GM12878 (cell line): Measurements from ENCODE around the gene FGF2. TPM values are rescaled to one million over a fixed set of nuclear protein-coding genes. Genes with fewer than 3 reads are reported as not detected.
"Not testable (repeated sequence)": the region's sequence is repeated elsewhere in the genome, so short reads cannot be mapped to it uniquely, and the experiment has no call there.

ENCODE experiments used
- ATAC-seq: fragments of 200-7000 bp; cut with Tn5 transposase; 3 replicates; pipeline ENCODE4 v1.9.1; 2020; ENCODE audit warnings: mild to moderate bottlenecking, moderate library complexity
- BruUV-seq: library from RNA; stranded (reverse); fragments of 400-500 nt; replicated peaks from 2 replicates; lab custom pipeline; 2021; lab: Mats Ljungman, UMichigan
- CTCF ChIA-PET: fragments of 300-600 bp; sonication (Branson Sonifier 250); formaldehyde crosslinking; extraction: SDS; loops from one replicate; lab custom pipeline; 2021; ENCODE audit warnings: inconsistent platforms; lab: Yijun Ruan, JAX
- POLR2A ChIA-PET: fragments of 350-600 bp; formaldehyde crosslinking; extraction: SDS; loops from one replicate; lab custom pipeline; 2021; ENCODE audit warnings: inconsistent platforms; lab: Charles Lee
- RAD21 ChIA-PET: fragments of 300-600 bp; sonication (Branson Sonifier 250); formaldehyde crosslinking; loops from one replicate; lab custom pipeline; 2023; ENCODE audit warnings: antibody characterized with exemption; ENCODE audit not compliant: unreplicated experiment; lab: Charles Lee
- SMC1A ChIA-PET: fragments of 300-600 bp; sonication (Branson Sonifier 250); formaldehyde crosslinking; loops from one replicate; lab custom pipeline; 2023; ENCODE audit not compliant: unreplicated experiment, uncharacterized antibody; lab: Charles Lee
- DNase-seq: peaks from one replicate; pipeline ENCODE4 v3.0.0-alpha.2; 2011; ENCODE audit warnings: low read depth, low spot score
- FAIRE-seq: peaks from 3 replicates; lab custom pipeline; 2011; peaks lifted over from hg19 to GRCh38; lab: Jason Lieb, UNC
- H2AFZ ChIP-seq: 2 replicates; pipeline ENCODE4 v1.6.0; 2011; ENCODE audit warnings: low read depth, low read length, control low read depth; ENCODE audit not compliant: control insufficient read depth
- H3K27ac ChIP-seq: 2 replicates; pipeline ENCODE4 v1.5.1; 2011; ENCODE audit warnings: control low read depth; ENCODE audit not compliant: control insufficient read depth, insufficient read depth
- H3K27me3 ChIP-seq, 2 experiments: replicated peaks in 1 of 2; 2 replicates each; pipeline versions ENCODE4 v1.6.0 to v1.6.1; 2011; ENCODE audit warnings: low read length in 1 of 2; ENCODE audit not compliant: control insufficient read depth in 2 of 2, insufficient read depth in 2 of 2
- H3K36me3 ChIP-seq, 2 experiments: 2 replicates each; pipeline ENCODE4 v1.5.1; 2011; ENCODE audit warnings: low read length in 1 of 2; ENCODE audit not compliant: control insufficient read depth in 2 of 2, insufficient read depth in 2 of 2
- H3K4me1 ChIP-seq: 2 replicates; pipeline ENCODE4 v1.6.1; 2011; ENCODE audit warnings: mild to moderate bottlenecking, low read length, moderate library complexity, mixed read lengths; ENCODE audit not compliant: control insufficient read depth, insufficient read depth
- H3K4me2 ChIP-seq: 2 replicates; pipeline ENCODE4 v1.6.0; 2011; ENCODE audit warnings: control low read depth; ENCODE audit not compliant: control insufficient read depth, insufficient read depth
- H3K4me3 ChIP-seq: fragments of 200-600 bp; sonication (generic); 2 replicates; pipeline ENCODE4 v1.5.1; 2016
- H3K79me2 ChIP-seq: 2 replicates; pipeline ENCODE4 v1.6.0; 2011; ENCODE audit warnings: low read length; ENCODE audit not compliant: control insufficient read depth, insufficient read depth
- H3K9ac ChIP-seq: 2 replicates; pipeline ENCODE4 v1.8.0; 2011; ENCODE audit warnings: low read length, control low read depth, mixed read lengths; ENCODE audit not compliant: control insufficient read depth, insufficient read depth
- H3K9me3 ChIP-seq: replicated peaks from 3 replicates; pipeline ENCODE4 v1.5.1; 2011; ENCODE audit warnings: mild to moderate bottlenecking, low read length; ENCODE audit not compliant: control insufficient read depth, insufficient read depth
- H4K20me1 ChIP-seq: 2 replicates; pipeline ENCODE4 v1.6.0; 2011; ENCODE audit not compliant: control insufficient read depth, insufficient read depth
- ASH2L ChIP-seq: fragments of 300-600, 200-600 bp; sonication (generic); IDR thresholded peaks from 2 replicates; pipeline ENCODE4 v1.6.1; 2017; ENCODE audit warnings: low read depth, mild to moderate bottlenecking, borderline replicate concordance
- GABPA ChIP-seq: IDR thresholded peaks from 2 replicates; pipeline ENCODE4 v1.6.1; 2014; ENCODE audit warnings: antibody characterized with exemption, low read depth, mild to moderate bottlenecking, inconsistent platforms
- KDM1A ChIP-seq: fragments of 200-600 bp; sonication (generic); IDR thresholded peaks from 2 replicates; pipeline ENCODE4 v1.6.1; 2016; ENCODE audit warnings: borderline replicate concordance
- NFXL1 ChIP-seq: fragments of 450-650 bp; IDR thresholded peaks from 2 replicates; pipeline ENCODE4 v1.6.1; 2017; ENCODE audit warnings: antibody characterized with exemption, mild to moderate bottlenecking, borderline replicate concordance
- PML ChIP-seq: IDR thresholded peaks from 2 replicates; pipeline ENCODE4 v1.6.1; 2012; ENCODE audit warnings: low read length, inconsistent platforms
- RAD51 ChIP-seq: fragments of 450-650 bp; IDR thresholded peaks from 2 replicates; pipeline ENCODE4 v1.6.1; 2016; ENCODE audit warnings: moderate library complexity, mild to moderate bottlenecking, inconsistent platforms
- SMAD1 ChIP-seq: fragments of 450-650 bp; IDR thresholded peaks from 2 replicates; pipeline ENCODE4 v1.6.1; 2018; ENCODE audit warnings: mild to moderate bottlenecking, low read depth; ENCODE audit not compliant: partially characterized antibody
- SUPT20H ChIP-seq: IDR thresholded peaks from 2 replicates; pipeline ENCODE4 v1.6.1; 2011; ENCODE audit warnings: low read depth, mild to moderate bottlenecking, low read length, moderate library complexity, borderline replicate concordance; ENCODE audit not compliant: control insufficient read depth
- TCF12 ChIP-seq: IDR thresholded peaks from 2 replicates; pipeline ENCODE4 v1.6.1; 2011; ENCODE audit warnings: low read depth, mild to moderate bottlenecking, low read length
- ZBED1 ChIP-seq: IDR thresholded peaks from 2 replicates; pipeline ENCODE4 v1.6.1; 2016; ENCODE audit warnings: borderline replicate concordance
- ZZZ3 ChIP-seq: IDR thresholded peaks from 2 replicates; pipeline ENCODE4 v1.6.1; 2011; ENCODE audit warnings: low read depth; ENCODE audit not compliant: control insufficient read depth, insufficient read length
- WGBS: methylation state at CpG from one replicate; pipeline ENCODE4 v1.1.6; 2016; ENCODE audit warnings: low lambda C conversion rate; ENCODE audit not compliant: insufficient replicate concordance, insufficient coverage; ENCODE audit errors: missing lambda C conversion rate; 5-methylcytosine and 5-hydroxymethylcytosine counted together
- in situ Hi-C: fragments of 300-500 bp; cut with MboI; formaldehyde crosslinking; loops from 9 replicates; pipeline ENCODE4 v1.14.3; 2018; ENCODE audit warnings: mixed read lengths
- intact Hi-C: fragments of 100-400 bp; cut with micrococcal nuclease; formaldehyde crosslinking; loops from one replicate; pipeline ENCODE4 v1.14.2; 2022; ENCODE audit not compliant: unreplicated experiment
- polyA plus RNA-seq, 11 experiments: library from polyadenylated mRNA; depleted of rRNA in 4 of 11; unstranded in 6 of 11; stranded (reverse) in 5 of 11; fragments of >200 nt; fragmentation: Nextera tagmentation in 4 of 11; fragmentation: Illumina TruSeq in 1 of 11; extraction: Ambion mirVana in 4 of 11; extraction: Trizol in 1 of 11; gene quantifications; 1 replicate in 1 of 11; 2 replicates in 10 of 11; pipeline versions ENCODE4 v1.2.1 to v1.2.3, GENCODE V29; 2011 to 2016; ENCODE audit warnings: inconsistent platforms in 2 of 11, missing spikeins in 2 of 11, low read depth in 1 of 11
- total RNA-seq, 4 experiments: library from RNA; depleted of rRNA in 3 of 4; stranded (reverse); fragments of >200 nt in 3 of 4; fragmentation: Illumina TruSeq in 1 of 4; extraction: Trizol in 1 of 4; gene quantifications; 2 replicates each; pipeline versions ENCODE4 v1.2.1 to v1.2.3, GENCODE V29; 2013 to 2021
- TF ChIP-seq, protein P1 (sequence below): fragments of 150-350 bp; IDR thresholded peaks from 2 replicates; pipeline ENCODE4 v1.6.1; 2016; ENCODE audit warnings: low read depth, low read length
- TF ChIP-seq, protein P2 (sequence below), 3 experiments: IDR thresholded peaks in 2 of 3; conservative IDR thresholded peaks in 1 of 3; 2 replicates each; pipeline ENCODE4 v1.5.1; 2011; ENCODE audit warnings: low read depth in 3 of 3, low read length in 3 of 3, mild to moderate bottlenecking in 3 of 3, control low read depth in 2 of 3, moderate library complexity in 2 of 3, inconsistent platforms in 1 of 3, mixed read lengths in 1 of 3; ENCODE audit not compliant: control insufficient read depth in 2 of 3, insufficient read depth in 1 of 3; ENCODE audit errors: extremely low read depth in 1 of 3

The FGF2 gene
- total and polyA plus RNA-seq, 10 of the 15 experiments (the other 5 are each of a cell fraction or from before 2014, with no cell fraction given), result 0.13 to 1.7 (median 0.25) TPM

DNA sequence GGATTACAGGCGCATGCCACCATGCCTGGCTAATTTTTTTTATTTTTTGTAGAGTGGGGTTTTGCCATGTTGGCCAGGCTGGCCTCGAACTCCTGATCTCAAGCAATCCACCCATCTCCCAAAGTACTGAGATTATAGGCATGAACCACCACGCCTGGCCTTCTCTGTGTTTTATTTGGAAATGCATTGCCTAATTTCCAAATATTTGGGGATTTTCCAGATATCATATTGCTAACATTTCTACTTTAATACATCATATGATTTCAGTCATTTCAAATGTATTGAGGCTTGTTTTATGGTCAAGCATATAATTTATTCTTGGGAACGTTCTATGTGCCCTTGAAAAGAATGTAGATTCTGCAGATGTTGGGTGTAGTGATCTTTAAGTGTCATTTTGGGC is 38.8 kb downstream of the FGF2 start:
- Histone ChIP-seq H3K4me3 (no peak overlapping the region), H3K79me2 (no peaks in the 10 kb centered on the region), H3K4me1 (no peaks in the 10 kb centered on the region), H3K9ac (no peak overlapping the region), H3K36me3 (no peaks in the 10 kb centered on the region), H3K4me2 (no peak overlapping the region), H3K27ac (no peak overlapping the region), H3K27me3 (no peaks in the 10 kb centered on the region), H2AFZ (no peak overlapping the region), H3K9me3 (no peaks in the 10 kb centered on the region), H4K20me1 (no peaks in the 10 kb centered on the region)
- ChIA-PET RAD21 (no interaction called here), CTCF (interaction anchor here (1.3 kb wide), 1 partner anchor 108 kb away, joined by 5 read pairs; no protein-coding TSS in a partner anchor), SMC1A (no interaction called here), POLR2A (no interaction called here)
- WGBS, result 47% methylated on average over 4 of the region's 4 CpGs
- FAIRE-seq, result no peak
- BruUV-seq, result no TSS peak
- in situ Hi-C loops, result no loop called here
- ATAC-seq, result no peak
- no peak for DNase-seq
- TF ChIP-seq, protein P1, sequence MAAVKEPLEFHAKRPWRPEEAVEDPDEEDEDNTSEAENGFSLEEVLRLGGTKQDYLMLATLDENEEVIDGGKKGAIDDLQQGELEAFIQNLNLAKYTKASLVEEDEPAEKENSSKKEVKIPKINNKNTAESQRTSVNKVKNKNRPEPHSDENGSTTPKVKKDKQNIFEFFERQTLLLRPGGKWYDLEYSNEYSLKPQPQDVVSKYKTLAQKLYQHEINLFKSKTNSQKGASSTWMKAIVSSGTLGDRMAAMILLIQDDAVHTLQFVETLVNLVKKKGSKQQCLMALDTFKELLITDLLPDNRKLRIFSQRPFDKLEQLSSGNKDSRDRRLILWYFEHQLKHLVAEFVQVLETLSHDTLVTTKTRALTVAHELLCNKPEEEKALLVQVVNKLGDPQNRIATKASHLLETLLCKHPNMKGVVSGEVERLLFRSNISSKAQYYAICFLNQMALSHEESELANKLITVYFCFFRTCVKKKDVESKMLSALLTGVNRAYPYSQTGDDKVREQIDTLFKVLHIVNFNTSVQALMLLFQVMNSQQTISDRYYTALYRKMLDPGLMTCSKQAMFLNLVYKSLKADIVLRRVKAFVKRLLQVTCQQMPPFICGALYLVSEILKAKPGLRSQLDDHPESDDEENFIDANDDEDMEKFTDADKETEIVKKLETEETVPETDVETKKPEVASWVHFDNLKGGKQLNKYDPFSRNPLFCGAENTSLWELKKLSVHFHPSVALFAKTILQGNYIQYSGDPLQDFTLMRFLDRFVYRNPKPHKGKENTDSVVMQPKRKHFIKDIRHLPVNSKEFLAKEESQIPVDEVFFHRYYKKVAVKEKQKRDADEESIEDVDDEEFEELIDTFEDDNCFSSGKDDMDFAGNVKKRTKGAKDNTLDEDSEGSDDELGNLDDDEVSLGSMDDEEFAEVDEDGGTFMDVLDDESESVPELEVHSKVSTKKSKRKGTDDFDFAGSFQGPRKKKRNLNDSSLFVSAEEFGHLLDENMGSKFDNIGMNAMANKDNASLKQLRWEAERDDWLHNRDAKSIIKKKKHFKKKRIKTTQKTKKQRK, result no peak
- TF ChIP-seq ASH2L (no peak), GABPA (no peak), ZZZ3 (no peak), KDM1A (no peak), SUPT20H (no peak), PML (no peak), RAD51 (no peak), SMAD1 (no peak), ZBED1 (no peak), NFXL1 (no peak), TCF12 (no peak)
- TF ChIP-seq, protein P2, sequence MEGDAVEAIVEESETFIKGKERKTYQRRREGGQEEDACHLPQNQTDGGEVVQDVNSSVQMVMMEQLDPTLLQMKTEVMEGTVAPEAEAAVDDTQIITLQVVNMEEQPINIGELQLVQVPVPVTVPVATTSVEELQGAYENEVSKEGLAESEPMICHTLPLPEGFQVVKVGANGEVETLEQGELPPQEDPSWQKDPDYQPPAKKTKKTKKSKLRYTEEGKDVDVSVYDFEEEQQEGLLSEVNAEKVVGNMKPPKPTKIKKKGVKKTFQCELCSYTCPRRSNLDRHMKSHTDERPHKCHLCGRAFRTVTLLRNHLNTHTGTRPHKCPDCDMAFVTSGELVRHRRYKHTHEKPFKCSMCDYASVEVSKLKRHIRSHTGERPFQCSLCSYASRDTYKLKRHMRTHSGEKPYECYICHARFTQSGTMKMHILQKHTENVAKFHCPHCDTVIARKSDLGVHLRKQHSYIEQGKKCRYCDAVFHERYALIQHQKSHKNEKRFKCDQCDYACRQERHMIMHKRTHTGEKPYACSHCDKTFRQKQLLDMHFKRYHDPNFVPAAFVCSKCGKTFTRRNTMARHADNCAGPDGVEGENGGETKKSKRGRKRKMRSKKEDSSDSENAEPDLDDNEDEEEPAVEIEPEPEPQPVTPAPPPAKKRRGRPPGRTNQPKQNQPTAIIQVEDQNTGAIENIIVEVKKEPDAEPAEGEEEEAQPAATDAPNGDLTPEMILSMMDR (IDR thresholded peaks at IDR 0.05 in 2 of 3, conservative IDR thresholded peaks at IDR 0.05 in 1 of 3; ENCODE audit: control insufficient read depth in 2 of 3, extremely low read depth in 1 of 3, insufficient read depth in 1 of 3, low read depth in 3 of 3, low read length in 3 of 3), result no peak
- intact Hi-C loops, result no loop called here

GRCh38 chr4:122868235-122868634 is 41.6 kb downstream of the FGF2 start:
- BruUV-seq, H3K9me3 ChIP-seq, H3K27ac ChIP-seq, H3K27me3 ChIP-seq, H3K36me3 ChIP-seq, FAIRE-seq, RAD21 ChIA-PET, H3K9ac ChIP-seq, H3K4me3 ChIP-seq, H4K20me1 ChIP-seq, SMC1A ChIA-PET, DNase-seq, CTCF ChIA-PET, ATAC-seq, H3K4me1 ChIP-seq, H3K4me2 ChIP-seq, intact Hi-C loops, in situ Hi-C loops, POLR2A ChIA-PET, H2AFZ ChIP-seq, H3K79me2 ChIP-seq: not testable (repeated sequence)
- WGBS, result 100% methylated on average over 3 of the region's 3 CpGs
